Central memory CD8-positive, alpha-beta T cell (primary cell): Measurements from ENCODE around the gene LMF1.

ENCODE experiments used
- ATAC-seq: fragments of 150-1000 bp; cut with Tn5 transposase; replicated peaks from 2 replicates; pipeline ENCODE4 v1.10.0; 2022; ENCODE audit warnings: mild to moderate bottlenecking, moderate FRiP score, moderate number of reproducible peaks; ENCODE audit not compliant: poor library complexity, severe bottlenecking; ENCODE audit errors: extremely low read depth
- DNase-seq, 2 donors: peaks; one replicate each; pipeline ENCODE4 v3.0.0; 2021; ENCODE audit warnings: low spot score in 2 of 2
- H3K27ac Mint-ChIP-seq: one replicate; pipeline ENCODE4 v1.8.0; 2022; ENCODE audit warnings: low read depth, mild to moderate bottlenecking, moderate library complexity, mixed read lengths
- H3K27me3 Mint-ChIP-seq: one replicate; pipeline ENCODE4 v1.8.0; 2022; ENCODE audit warnings: mixed read lengths
- H3K36me3 Mint-ChIP-seq: one replicate; pipeline ENCODE4 v1.8.0; 2022; ENCODE audit warnings: mild to moderate bottlenecking, moderate library complexity, mixed read lengths; ENCODE audit not compliant: insufficient read depth
- H3K4me1 Mint-ChIP-seq: one replicate; pipeline ENCODE4 v1.8.0; 2022; ENCODE audit warnings: mixed read lengths
- H3K4me3 Mint-ChIP-seq: one replicate; pipeline ENCODE4 v1.8.0; 2022; ENCODE audit warnings: mild to moderate bottlenecking, moderate library complexity, mixed read lengths
- H3K9me3 Mint-ChIP-seq: one replicate; pipeline ENCODE4 v1.8.0; 2022; ENCODE audit warnings: mixed read lengths

Gene LMF1

GRCh38 chr16:920051-920681 lies 50.6 kb downstream of the LMF1 start:
- Mint-ChIP-seq H3K9me3 (no peaks in the 10 kb centered on the region), H3K27me3 (no peaks in the 10 kb centered on the region), H3K27ac (no peak overlapping the region), H3K4me1 (peaks cover 14% of the 10 kb centered on the region), H3K36me3 (peaks cover 5% of the 10 kb centered on the region), H3K4me3 (no peak overlapping the region)
- ATAC-seq (no peak), DNase-seq (no peak)

DNA sequence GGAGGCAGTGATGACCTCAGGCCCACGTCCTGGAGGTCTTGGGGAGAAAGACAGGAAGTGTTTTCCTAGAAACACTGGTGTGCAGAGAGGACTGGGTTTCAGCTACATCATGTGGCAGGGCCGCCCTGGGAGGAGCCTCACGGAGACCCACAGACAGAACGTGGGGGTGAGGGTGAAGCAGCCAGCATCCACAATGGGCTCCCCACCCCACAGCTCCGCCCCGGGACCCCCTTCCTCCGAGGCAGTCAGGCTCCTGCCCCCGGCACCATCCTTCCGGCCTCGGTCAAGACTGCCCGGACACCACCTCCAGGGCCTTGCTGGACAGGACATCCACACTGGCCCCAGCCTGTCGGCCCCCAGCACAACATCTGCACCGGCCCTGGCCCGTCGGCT lies 51.1 kb downstream of the LMF1 start:
- Mint-ChIP-seq H3K4me3 (no peak overlapping the region), H3K27ac (no peak overlapping the region), H3K4me1 (peaks cover 14% of the 10 kb centered on the region), H3K9me3 (no peaks in the 10 kb centered on the region), H3K27me3 (no peaks in the 10 kb centered on the region), H3K36me3 (peaks cover 5% of the 10 kb centered on the region)
- DNase-seq (no peak), ATAC-seq (no peak)

GRCh38 chr16:918741-919657 lies 51.8 kb downstream of the LMF1 start:
- Mint-ChIP-seq H3K4me3 (no peak overlapping the region), H3K36me3 (peaks cover 5% of the 10 kb centered on the region), H3K27me3 (no peaks in the 10 kb centered on the region), H3K4me1 (peaks cover 14% of the 10 kb centered on the region), H3K27ac (no peak overlapping the region), H3K9me3 (no peaks in the 10 kb centered on the region)
- ATAC-seq = no peak
- DNase-seq = no peak

- Mint-ChIP-seq H3K27me3 (no peaks in the 10 kb centered on the region), H3K4me3 (no peak overlapping the region), H3K4me1 (peaks cover 14% of the 10 kb centered on the region), H3K27ac (no peak overlapping the region), H3K36me3 (peaks cover 4% of the 10 kb centered on the region), H3K9me3 (no peaks in the 10 kb centered on the region)
- no peak for ATAC-seq
- DNase-seq = no peak
Observed at GRCh38 chr16:918068-918467, 52.7 kb downstream of the LMF1 start.

- no peaks in the 10 kb centered on the region for H3K9me3 Mint-ChIP-seq
- H3K27me3 Mint-ChIP-seq = no peaks in the 10 kb centered on the region
- no peak overlapping the region for H3K27ac Mint-ChIP-seq
- H3K4me3 Mint-ChIP-seq = no peak overlapping the region
- no peak for DNase-seq
- H3K36me3 Mint-ChIP-seq = peaks cover 4% of the 10 kb centered on the region
- H3K4me1 Mint-ChIP-seq = peaks cover 14% of the 10 kb centered on the region
- ATAC-seq = no peak
Observed at GRCh38 chr16:917591-918061, 53.2 kb downstream of the LMF1 start.

GRCh38 chr16:916035-916799 lies 54.6 kb downstream of the LMF1 start:
- Mint-ChIP-seq H3K36me3 (peaks cover 6% of the 10 kb centered on the region), H3K4me1 (peaks cover 8% of the 10 kb centered on the region), H3K27ac (no peak overlapping the region), H3K9me3 (no peaks in the 10 kb centered on the region), H3K4me3 (no peak overlapping the region), H3K27me3 (no peaks in the 10 kb centered on the region)
- DNase-seq (no peak), ATAC-seq (no peak)

DNA sequence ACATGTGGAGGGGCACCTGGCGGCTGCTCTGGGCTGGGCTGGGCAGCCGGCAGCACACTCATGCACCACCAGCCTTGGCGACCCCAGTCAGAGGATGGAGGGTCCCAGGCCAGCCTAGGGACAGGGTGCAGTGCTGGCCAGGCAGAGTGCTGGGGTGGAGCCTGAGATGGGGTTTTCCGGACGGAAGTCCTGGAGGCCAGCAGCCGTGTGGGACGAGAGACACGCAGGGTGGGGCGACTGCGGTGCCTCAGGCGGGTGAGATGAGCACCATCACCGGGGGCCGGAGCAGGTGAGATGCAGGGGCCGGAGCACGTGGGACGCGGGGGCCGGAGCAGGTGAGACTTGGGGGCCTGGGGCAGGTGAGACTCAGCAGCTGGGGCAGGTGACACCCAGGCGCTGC lies 55.2 kb downstream of the LMF1 start:
- Mint-ChIP-seq H3K27ac (no peak overlapping the region), H3K27me3 (no peaks in the 10 kb centered on the region), H3K36me3 (peaks cover 6% of the 10 kb centered on the region), H3K4me1 (peaks cover 7% of the 10 kb centered on the region), H3K9me3 (no peaks in the 10 kb centered on the region), H3K4me3 (no peak overlapping the region)
- DNase-seq (no peak), ATAC-seq (no peak)

- H3K27me3 Mint-ChIP-seq = no peaks in the 10 kb centered on the region
- DNase-seq = no peak
- peaks cover 3% of the 10 kb centered on the region for H3K36me3 Mint-ChIP-seq
- no peak for ATAC-seq
- no peak overlapping the region for H3K27ac Mint-ChIP-seq
- no peaks in the 10 kb centered on the region for H3K4me1 Mint-ChIP-seq
- no peak overlapping the region for H3K4me3 Mint-ChIP-seq
- no peaks in the 10 kb centered on the region for H3K9me3 Mint-ChIP-seq
Observed at GRCh38 chr16:914440-914839, 56.3 kb downstream of the LMF1 start.

DNA sequence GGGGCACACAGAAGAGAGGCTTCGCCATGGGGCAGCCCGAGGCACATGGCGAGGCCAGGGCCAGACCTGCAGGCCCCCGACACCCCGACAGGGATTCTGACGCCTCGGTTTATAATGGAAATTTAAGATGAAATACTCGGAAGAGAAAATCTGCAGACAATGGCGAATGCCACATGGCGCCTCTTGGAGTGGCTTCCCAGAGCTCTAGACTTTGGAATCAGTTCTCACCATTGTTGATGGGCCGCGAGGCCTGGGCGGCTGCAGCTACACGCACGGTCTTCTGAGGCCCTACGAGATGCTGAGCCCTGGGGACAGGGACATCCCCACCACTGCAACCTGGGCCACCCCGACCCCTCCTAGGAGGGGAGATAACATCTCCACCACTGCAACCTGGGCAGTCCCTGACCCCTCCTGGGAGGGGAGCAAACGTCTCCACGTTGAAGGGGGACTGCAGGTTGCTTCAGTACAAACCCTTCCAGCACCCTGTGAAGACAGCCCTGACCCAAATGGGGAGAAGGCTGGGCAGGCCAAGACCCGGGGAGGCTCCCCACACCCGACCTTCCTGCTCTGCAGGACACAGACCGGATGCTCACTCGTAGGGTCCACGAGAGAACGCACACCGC lies 56.9 kb downstream of the LMF1 start:
- no peaks in the 10 kb centered on the region for H3K27me3 Mint-ChIP-seq
- DNase-seq (no peak), ATAC-seq (no peak)
- no peaks in the 10 kb centered on the region for H3K9me3 Mint-ChIP-seq
- no peaks in the 10 kb centered on the region for H3K4me1 Mint-ChIP-seq
- peaks cover 5% of the 10 kb centered on the region for H3K36me3 Mint-ChIP-seq
- no peak overlapping the region for H3K4me3 Mint-ChIP-seq
- no peak overlapping the region for H3K27ac Mint-ChIP-seq

- H3K4me1 Mint-ChIP-seq = no peaks in the 10 kb centered on the region
Observed at GRCh38 chr16:912684-913613, 57.8 kb downstream of the LMF1 start.

GRCh38 chr16:912322-912683 lies 58.5 kb downstream of the LMF1 start:
- ATAC-seq (no peak), DNase-seq (no peak)
- H3K27me3 Mint-ChIP-seq = no peaks in the 10 kb centered on the region
- no peaks in the 10 kb centered on the region for H3K9me3 Mint-ChIP-seq
- H3K4me1 Mint-ChIP-seq = no peaks in the 10 kb centered on the region
- H3K36me3 Mint-ChIP-seq = peaks cover 8% of the 10 kb centered on the region
- no peak overlapping the region for H3K27ac Mint-ChIP-seq
- H3K4me3 Mint-ChIP-seq = no peak overlapping the region

More at GRCh38 chr16:912684-913613, 57.8 kb downstream of the LMF1 start:
- ATAC-seq (no peak), DNase-seq (no peak)
- H3K27ac Mint-ChIP-seq = no peak overlapping the region
- H3K9me3 Mint-ChIP-seq = no peaks in the 10 kb centered on the region
- no peaks in the 10 kb centered on the region for H3K27me3 Mint-ChIP-seq
- peaks cover 6% of the 10 kb centered on the region for H3K36me3 Mint-ChIP-seq
- no peak overlapping the region for H3K4me3 Mint-ChIP-seq
